Measurements from ENCODE around the gene CCDC38. TPM values are rescaled to one million over a fixed set of nuclear protein-coding genes. Genes with fewer than 3 reads are reported as not detected.

CCDC38 gene
- total RNA-seq, 1 experiment from 2014 or later: not detected

DNA sequence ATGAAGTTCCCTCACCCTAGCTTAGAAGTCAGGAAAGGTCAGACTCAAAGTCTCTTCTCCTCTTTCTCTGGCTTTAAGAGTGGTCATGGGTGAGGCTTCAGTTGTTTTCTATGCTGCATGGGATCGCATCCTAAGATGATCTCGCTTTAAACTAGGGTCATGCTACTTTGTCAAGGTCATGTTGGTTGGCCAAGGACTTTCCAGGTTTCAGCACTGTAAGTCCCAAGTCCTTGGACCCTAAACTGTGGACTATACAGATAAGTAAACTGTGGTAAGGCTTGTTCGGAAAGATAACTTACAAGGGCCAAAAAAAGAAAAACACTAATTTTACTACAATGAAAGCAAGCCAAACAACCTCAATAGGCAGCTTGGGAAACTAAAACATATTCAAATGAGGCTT, 36.4 kb upstream of the CCDC38 start:
- Mint-ChIP-seq H3K36me3 (no peaks in the 10 kb centered on the region), H3K4me3 (no peak overlapping the region), H3K4me1 (peaks cover 11% of the 10 kb centered on the region), H3K27me3 (ENCODE audit: low read depth) (no peaks in the 10 kb centered on the region), H3K9me3 (no peaks in the 10 kb centered on the region), H3K27ac (no peak overlapping the region)
- TF ChIP-seq ZNF219 (CRISPR knock-in tag; IDR thresholded peaks at IDR 0.05; ENCODE audit: borderline replicate concordance) (no peak), PREB (CRISPR knock-in tag; IDR thresholded peaks at IDR 0.05; ENCODE audit: borderline replicate concordance) (no peak), ELF4 (CRISPR knock-in tag; IDR thresholded peaks at IDR 0.05; ENCODE audit: low read depth) (no peak), FOXJ3 (CRISPR knock-in tag; IDR thresholded peaks at IDR 0.05; ENCODE audit: borderline replicate concordance) (no peak), ERG (CRISPR knock-in tag; IDR thresholded peaks at IDR 0.05) (no peak), JUN (CRISPR knock-in tag; IDR thresholded peaks at IDR 0.05) (no peak), CREM (CRISPR knock-in tag; IDR thresholded peaks at IDR 0.05) (no peak), ATF1 (CRISPR knock-in tag; IDR thresholded peaks at IDR 0.05) (no peak), MLX (CRISPR knock-in tag; IDR thresholded peaks at IDR 0.05) (no peak), TEAD1 (CRISPR knock-in tag; IDR thresholded peaks at IDR 0.05) (no peak), SMAD4 (CRISPR knock-in tag; IDR thresholded peaks at IDR 0.05) (no peak), TCF7 (CRISPR knock-in tag; IDR thresholded peaks at IDR 0.05; ENCODE audit: low read depth) (no peak), NR1H2 (CRISPR knock-in tag; IDR thresholded peaks at IDR 0.05) (no peak), CREB1 (CRISPR knock-in tag; IDR thresholded peaks at IDR 0.05) (no peak)
- TF ChIP-seq, protein P1, sequence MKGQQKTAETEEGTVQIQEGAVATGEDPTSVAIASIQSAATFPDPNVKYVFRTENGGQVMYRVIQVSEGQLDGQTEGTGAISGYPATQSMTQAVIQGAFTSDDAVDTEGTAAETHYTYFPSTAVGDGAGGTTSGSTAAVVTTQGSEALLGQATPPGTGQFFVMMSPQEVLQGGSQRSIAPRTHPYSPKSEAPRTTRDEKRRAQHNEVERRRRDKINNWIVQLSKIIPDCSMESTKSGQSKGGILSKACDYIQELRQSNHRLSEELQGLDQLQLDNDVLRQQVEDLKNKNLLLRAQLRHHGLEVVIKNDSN (CRISPR knock-in tag; IDR thresholded peaks at IDR 0.05): no peak
- ChIA-PET POLR2A (no interaction called here), CTCF (interaction anchor here (2.6 kb wide), 1 partner anchor 19 kb away, joined by 7 read pairs; no protein-coding TSS in a partner anchor)
- ATAC-seq (no peak), DNase-seq (ENCODE audit: low spot score) (no peak)

GRCh38 chr12:95978351-95978750, 35.9 kb upstream of the CCDC38 start:
- DNase-seq (ENCODE audit: low spot score) (no peak), ATAC-seq (no peak)
- Mint-ChIP-seq H3K4me1 (peaks cover 11% of the 10 kb centered on the region), H3K27me3 (ENCODE audit: low read depth) (no peaks in the 10 kb centered on the region), H3K36me3 (no peaks in the 10 kb centered on the region), H3K9me3 (no peaks in the 10 kb centered on the region), H3K4me3 (no peak overlapping the region), H3K27ac (no peak overlapping the region)
- TF ChIP-seq CREB1 (CRISPR knock-in tag; IDR thresholded peaks at IDR 0.05) (no peak), ZNF317 (CRISPR knock-in tag; IDR thresholded peaks at IDR 0.05; ENCODE audit: borderline replicate concordance, low read depth) (no peak), ERG (CRISPR knock-in tag; IDR thresholded peaks at IDR 0.05) (no peak)
- TF ChIP-seq, protein P2, sequence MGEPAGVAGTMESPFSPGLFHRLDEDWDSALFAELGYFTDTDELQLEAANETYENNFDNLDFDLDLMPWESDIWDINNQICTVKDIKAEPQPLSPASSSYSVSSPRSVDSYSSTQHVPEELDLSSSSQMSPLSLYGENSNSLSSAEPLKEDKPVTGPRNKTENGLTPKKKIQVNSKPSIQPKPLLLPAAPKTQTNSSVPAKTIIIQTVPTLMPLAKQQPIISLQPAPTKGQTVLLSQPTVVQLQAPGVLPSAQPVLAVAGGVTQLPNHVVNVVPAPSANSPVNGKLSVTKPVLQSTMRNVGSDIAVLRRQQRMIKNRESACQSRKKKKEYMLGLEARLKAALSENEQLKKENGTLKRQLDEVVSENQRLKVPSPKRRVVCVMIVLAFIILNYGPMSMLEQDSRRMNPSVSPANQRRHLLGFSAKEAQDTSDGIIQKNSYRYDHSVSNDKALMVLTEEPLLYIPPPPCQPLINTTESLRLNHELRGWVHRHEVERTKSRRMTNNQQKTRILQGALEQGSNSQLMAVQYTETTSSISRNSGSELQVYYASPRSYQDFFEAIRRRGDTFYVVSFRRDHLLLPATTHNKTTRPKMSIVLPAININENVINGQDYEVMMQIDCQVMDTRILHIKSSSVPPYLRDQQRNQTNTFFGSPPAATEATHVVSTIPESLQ (CRISPR knock-in tag; IDR thresholded peaks at IDR 0.05): no peak
- ChIA-PET CTCF (interaction anchor here (2.6 kb wide), 1 partner anchor 20 kb away, joined by 7 read pairs; no protein-coding TSS in a partner anchor), POLR2A (no interaction called here)

Measured in WTC11 (cell line).